ENCODE results near the gene HTRA3.

DNA sequence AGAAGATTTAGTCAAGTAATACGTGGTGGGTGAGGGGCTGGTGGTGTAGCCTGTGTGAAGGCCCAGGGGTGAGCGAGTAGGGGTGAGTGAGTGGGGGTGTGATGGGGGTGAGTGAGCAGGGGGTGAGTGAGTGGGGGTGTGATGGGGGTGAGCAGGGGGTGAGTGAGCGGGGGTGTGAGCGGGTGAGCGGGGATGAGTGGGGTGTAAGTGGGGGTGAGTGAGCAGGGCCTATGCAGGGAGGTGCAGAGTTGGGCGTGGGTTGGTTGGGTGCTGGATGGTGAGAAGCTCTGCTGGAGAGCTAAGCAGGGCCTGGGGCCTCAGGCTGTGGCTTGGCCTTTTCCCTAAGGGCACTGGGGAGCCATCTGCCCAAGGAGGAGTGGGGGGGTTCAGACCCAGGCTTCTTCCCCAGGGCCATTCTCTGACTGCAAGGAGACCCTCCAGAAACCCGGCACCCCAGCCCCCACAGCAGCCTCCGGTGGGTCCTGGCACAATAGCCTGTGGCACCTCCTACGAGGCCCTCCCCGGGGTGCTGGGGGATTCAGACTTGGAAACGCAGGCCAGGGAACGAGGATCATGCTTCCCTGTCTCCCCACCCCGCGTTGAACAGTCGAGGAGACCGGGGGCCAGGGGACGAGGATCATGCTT, 40.1 kb upstream of the HTRA3 start:
- TF ChIP-seq, protein P1, sequence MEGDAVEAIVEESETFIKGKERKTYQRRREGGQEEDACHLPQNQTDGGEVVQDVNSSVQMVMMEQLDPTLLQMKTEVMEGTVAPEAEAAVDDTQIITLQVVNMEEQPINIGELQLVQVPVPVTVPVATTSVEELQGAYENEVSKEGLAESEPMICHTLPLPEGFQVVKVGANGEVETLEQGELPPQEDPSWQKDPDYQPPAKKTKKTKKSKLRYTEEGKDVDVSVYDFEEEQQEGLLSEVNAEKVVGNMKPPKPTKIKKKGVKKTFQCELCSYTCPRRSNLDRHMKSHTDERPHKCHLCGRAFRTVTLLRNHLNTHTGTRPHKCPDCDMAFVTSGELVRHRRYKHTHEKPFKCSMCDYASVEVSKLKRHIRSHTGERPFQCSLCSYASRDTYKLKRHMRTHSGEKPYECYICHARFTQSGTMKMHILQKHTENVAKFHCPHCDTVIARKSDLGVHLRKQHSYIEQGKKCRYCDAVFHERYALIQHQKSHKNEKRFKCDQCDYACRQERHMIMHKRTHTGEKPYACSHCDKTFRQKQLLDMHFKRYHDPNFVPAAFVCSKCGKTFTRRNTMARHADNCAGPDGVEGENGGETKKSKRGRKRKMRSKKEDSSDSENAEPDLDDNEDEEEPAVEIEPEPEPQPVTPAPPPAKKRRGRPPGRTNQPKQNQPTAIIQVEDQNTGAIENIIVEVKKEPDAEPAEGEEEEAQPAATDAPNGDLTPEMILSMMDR (IDR thresholded peaks at IDR 0.05; ENCODE audit: control extremely low read depth in 1 of 3, insufficient read depth in 1 of 3, low read depth in 1 of 3, low read length in 3 of 3), result no peak
- no peak for TF ChIP-seq JUN (IDR thresholded peaks at IDR 0.05; ENCODE audit: low read depth, low read length)

Data from H1 (cell line).